HG02642 (cell line): ENCODE measurements around the gene ADAMTS17.

Experiments
- ATAC-seq: cut with Tn5 transposase; IDR thresholded peaks from one replicate; pipeline ENCODE4 v1.9.1; 2021; ENCODE audit warnings: mild to moderate bottlenecking; ENCODE audit not compliant: unreplicated experiment, poor library complexity

Gene ADAMTS17

DNA sequence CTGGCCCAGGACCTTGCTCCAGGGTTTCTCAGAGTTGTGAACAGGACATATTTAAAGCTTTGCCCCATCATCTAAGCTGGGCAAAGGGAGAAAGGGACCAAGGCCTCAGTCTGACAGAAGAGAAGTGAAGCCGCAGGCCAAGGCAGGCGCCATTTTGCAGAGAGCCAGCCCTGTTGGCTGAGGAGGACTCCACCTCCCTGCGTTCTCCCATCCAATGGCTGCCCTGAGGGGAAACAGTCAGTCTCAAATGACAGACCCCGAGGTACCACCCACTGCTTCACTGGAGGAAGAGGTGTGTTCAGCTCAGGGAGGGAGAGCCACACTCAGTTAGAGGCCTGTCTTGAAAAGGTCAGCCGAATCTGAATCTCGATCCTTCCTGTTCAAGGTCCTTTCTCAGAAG, 86.1 kb downstream of the ADAMTS17 start:
- ATAC-seq, result no peak

DNA sequence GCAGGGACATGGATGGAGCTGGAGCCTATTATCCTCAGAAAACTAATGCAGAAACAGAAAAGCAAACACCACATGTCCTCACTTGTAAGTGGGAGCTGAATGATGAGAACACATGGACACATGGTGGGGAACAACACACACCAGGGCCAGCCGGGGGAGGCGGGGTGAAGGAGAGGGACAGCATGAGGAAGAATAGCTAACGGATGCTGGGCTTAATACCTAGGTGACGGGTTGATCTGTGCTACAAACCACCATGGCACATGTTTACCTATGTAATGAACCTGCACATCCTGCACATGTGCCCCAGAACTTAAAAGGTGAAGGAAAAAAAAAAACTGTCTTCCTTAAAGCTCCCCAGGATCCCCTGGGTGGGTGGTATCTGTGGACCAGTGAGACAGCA, 87.1 kb downstream of the ADAMTS17 start:
- ATAC-seq, result no peak

GRCh38 chr15:100254285-100254684, 87.5 kb downstream of the ADAMTS17 start:
- no peak for ATAC-seq

DNA sequence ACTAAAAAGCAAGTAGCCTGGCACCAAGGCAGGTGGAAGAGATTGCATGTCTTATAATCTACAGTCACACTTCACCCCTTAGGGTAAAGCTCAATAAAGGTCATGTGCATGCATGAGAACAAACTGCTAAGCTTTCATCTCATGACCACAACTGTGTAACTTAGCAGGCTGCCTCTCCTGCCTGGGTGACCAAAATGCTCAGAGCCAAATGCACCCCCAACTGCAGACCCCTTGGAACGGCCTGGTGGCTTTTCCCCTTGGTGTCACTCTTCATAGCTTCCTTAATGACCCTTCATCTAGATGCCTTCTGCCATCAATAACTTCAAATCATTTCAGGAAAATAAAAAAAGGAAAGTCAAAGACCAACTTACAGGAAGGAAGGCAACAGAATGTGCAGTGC, 88.1 kb downstream of the ADAMTS17 start:
- ATAC-seq, result no peak

GRCh38 chr15:100252779-100253417, 88.9 kb downstream of the ADAMTS17 start:
- ATAC-seq, result no peak

GRCh38 chr15:100252359-100252758, 89.4 kb downstream of the ADAMTS17 start:
- ATAC-seq, result no peak

GRCh38 chr15:100250176-100250800, 91.5 kb downstream of the ADAMTS17 start:
- no peak for ATAC-seq

GRCh38 chr15:100249096-100249815, 92.5 kb downstream of the ADAMTS17 start:
- ATAC-seq, result no peak

DNA sequence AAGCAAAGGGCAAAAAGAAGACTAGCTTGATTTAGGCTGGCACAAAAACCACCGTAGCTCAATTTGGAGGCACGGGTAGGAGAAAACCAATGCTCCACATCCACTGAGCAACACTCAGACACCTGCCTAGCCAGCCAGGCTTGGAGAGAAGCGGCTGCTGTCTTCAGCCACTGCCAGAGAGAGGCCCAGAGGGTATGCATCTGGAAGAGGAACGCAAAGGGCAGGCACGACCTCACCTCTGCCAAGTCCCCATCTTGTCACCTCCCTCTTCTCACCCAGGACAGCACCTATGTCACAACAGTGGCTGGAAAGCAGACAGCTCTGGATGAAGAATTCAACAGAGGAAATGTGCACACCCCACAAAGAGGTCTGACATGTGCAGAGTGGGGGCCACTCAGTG, 93.5 kb downstream of the ADAMTS17 start:
- no peak for ATAC-seq

DNA sequence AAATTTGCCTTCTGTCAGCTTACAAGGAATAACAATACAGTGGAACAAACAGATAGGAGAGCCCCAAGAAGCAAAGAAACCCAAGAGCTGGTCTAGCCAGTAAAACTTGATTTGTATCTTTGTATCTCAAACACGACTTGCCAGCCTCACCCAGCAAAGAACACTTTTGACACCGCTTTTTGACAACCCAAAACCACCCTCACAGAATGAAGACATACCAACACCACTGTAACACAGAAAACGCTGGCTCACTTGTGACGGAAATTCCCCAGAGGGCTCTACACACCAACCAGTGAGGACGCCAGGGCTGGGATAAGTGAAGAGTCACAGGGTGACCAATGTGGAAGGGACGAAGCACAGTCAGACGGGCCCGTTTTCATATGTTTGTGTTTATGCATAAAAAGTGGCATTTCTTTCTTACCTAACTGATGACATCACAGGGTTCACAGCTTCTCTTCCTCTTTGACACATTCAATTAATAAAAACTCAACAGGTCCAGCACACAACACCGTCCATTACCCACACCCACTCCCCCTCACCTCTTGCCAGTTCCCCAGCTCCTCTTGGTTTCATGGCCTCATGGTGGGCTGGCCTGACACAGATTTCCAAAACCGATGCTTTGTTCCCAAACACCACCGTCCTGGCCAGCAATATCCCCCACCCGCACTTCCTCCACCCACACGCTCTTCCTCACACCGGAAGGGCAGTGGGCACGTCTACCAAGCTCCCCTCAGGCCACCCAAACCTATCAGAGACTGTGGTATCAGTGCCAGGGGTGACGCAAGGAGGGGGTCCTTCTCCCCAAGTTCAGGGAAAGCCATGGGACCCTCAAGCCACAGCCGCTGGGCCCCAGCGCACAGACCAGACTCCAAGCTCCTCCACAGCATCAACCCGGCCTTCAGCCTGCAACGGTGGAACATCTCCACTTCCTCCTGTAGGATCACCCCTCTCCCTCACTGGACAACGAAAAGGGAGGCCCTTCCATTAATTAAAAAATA, 94.2 kb downstream of the ADAMTS17 start:
- no peak for ATAC-seq

GRCh38 chr15:100245855-100246254, 95.9 kb downstream of the ADAMTS17 start:
- no peak for ATAC-seq

DNA sequence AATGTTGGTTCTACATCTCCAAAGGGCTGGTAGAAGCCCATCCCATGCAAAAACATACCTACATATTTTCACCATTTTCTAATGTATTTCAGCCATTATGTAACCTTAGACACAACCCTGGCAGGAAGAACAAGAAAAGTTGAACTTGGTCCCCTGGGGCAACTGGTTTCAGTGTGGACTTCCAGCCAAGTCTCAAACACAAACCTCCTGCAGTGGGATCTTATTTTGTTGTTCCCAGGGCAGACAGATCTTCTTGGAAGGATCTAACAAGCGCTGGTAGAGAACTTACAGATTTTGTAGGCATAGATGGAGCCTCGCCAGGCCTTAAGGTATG, 96.3 kb downstream of the ADAMTS17 start:
- no peak for ATAC-seq

- ATAC-seq, result no peak
Measured at GRCh38 chr15:100244796-100245486, 96.8 kb downstream of the ADAMTS17 start.

- ATAC-seq, result no peak
Measured at GRCh38 chr15:100242989-100243388, 98.8 kb downstream of the ADAMTS17 start.

GRCh38 chr15:100241572-100242482, 99.9 kb downstream of the ADAMTS17 start:
- ATAC-seq, result no peak

DNA sequence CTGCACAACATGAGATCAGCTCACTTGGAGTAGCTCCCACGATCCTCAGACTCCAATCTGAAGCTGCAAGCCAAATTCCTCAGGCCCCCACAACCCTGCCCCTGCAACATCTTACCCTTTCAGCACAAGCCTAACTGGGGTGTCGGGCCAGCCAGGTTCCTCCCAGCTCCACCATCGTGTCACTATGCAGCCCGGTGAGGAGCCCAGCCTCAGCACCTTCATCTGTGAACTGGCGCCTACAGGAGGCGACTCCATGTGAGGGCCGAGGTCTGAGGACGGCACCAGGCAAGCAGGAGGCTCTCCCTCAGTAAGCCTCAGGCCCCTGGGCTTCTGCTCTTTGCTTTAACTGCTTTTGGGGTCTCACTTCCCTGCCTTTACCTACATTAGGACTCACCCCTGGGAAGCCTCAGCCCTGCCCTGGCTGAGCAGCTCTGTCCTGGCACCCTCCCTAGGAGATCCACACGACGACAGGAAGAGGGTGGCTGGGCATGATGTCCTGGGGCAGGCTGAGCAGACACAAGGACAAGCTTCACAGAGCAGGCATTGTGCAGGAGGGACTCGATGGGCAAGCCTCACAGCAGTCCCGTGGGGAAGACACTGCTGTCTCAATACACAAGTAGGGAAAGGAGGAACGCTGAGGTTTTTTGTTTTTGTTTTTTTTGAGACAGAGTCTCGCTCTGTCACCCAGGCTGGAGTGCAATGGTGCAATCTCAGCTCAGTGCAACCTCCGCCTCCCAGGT, 104.6 kb downstream of the ADAMTS17 start:
- ATAC-seq, result no peak

GRCh38 chr15:100235030-100235617, 106.7 kb downstream of the ADAMTS17 start:
- ATAC-seq, result no peak
